HepG2 (cell line): ENCODE results near the gene BHLHA9. TPM values are rescaled to one million over a fixed set of nuclear protein-coding genes. Genes with fewer than 3 reads are reported as not detected.

Experiments used
- ATAC-seq: fragments of 200-7000 bp; cut with Tn5 transposase; 3 replicates; pipeline ENCODE4 v1.9.1; 2020; ENCODE audit warnings: mild to moderate bottlenecking, moderate library complexity
- BruUV-seq: library from RNA; stranded (reverse); fragments of 400-500 nt; replicated peaks from 2 replicates; lab custom pipeline; 2021; lab: Mats Ljungman, UMichigan
- CTCF ChIA-PET: fragments of 300-600 bp; formaldehyde crosslinking; extraction: SDS; loops from one replicate; lab custom pipeline; 2021; ENCODE audit warnings: low total read pairs, inconsistent platforms, low intra/inter-chr PET ratio; lab: Yijun Ruan, JAX
- POLR2A ChIA-PET: fragments of 350-600 bp; sonication (Branson Sonifier 250); formaldehyde crosslinking; loops from one replicate; lab custom pipeline; 2020; ENCODE audit warnings: antibody characterized with exemption, inconsistent platforms; lab: Yijun Ruan, JAX
- DNase-seq: peaks from one replicate; pipeline ENCODE4 v3.0.0-alpha.2; 2015; ENCODE audit warnings: low spot score
- FAIRE-seq: peaks from 3 replicates; lab custom pipeline; 2011; peaks lifted over from hg19 to GRCh38; lab: Jason Lieb, UNC
- H2AFZ ChIP-seq: one replicate; pipeline ENCODE4 v1.6.1; 2011; ENCODE audit warnings: low read length, inconsistent platforms
- H3K27ac ChIP-seq: fragments of 300-600 bp; 3 replicates; pipeline ENCODE4 v1.8.0; 2011; ENCODE audit warnings: mixed run types, mild to moderate bottlenecking, mixed read lengths, low read length, inconsistent platforms; ENCODE audit not compliant: insufficient read depth; ENCODE audit errors: extremely low read length
- H3K27me3 ChIP-seq, 2 experiments: fragments of 200-600 bp in 1 of 2; 2 replicates in 1 of 2; 3 replicates in 1 of 2; pipeline versions ENCODE4 v1.6.0 to v1.8.0; 2011; ENCODE audit warnings: low read length in 2 of 2, mild to moderate bottlenecking in 2 of 2, moderate library complexity in 2 of 2, inconsistent platforms in 1 of 2; ENCODE audit not compliant: insufficient read depth in 2 of 2, control insufficient read depth in 1 of 2
- H3K36me3 ChIP-seq, 2 experiments: fragments of 200-600 bp in 1 of 2; replicated peaks in 1 of 2; 2 replicates in 1 of 2; 3 replicates in 1 of 2; pipeline versions ENCODE4 v1.5.1 to v1.8.0; 2011; ENCODE audit warnings: low read length in 2 of 2, inconsistent platforms in 1 of 2; ENCODE audit not compliant: insufficient read depth in 2 of 2, control insufficient read depth in 1 of 2
- H3K4me1 ChIP-seq: 2 replicates; pipeline ENCODE4 v1.5.1; 2012; ENCODE audit warnings: low read length, inconsistent platforms; ENCODE audit not compliant: insufficient read depth
- H3K4me2 ChIP-seq: 2 replicates; pipeline ENCODE4 v1.6.0; 2011; ENCODE audit warnings: low read depth, low read length, inconsistent platforms
- H3K4me3 ChIP-seq, 3 experiments: fragments of 200-600 bp in 1 of 3; sonication (generic), shearing (Covaris generic) in 1 of 3; replicated peaks in 1 of 3; 2 replicates each; pipeline ENCODE4 v1.5.1; 2011 to 2016; ENCODE audit warnings: low read length in 3 of 3, inconsistent platforms in 2 of 3, low read depth in 2 of 3, mild to moderate bottlenecking in 2 of 3, control low read depth in 1 of 3, mixed read lengths in 1 of 3; ENCODE audit not compliant: insufficient read depth in 1 of 3
- H3K79me2 ChIP-seq: one replicate; pipeline ENCODE4 v1.6.1; 2011; ENCODE audit warnings: low read length, inconsistent platforms; ENCODE audit not compliant: insufficient read depth
- H3K9ac ChIP-seq: 2 replicates; pipeline ENCODE4 v1.6.0; 2011; ENCODE audit warnings: mild to moderate bottlenecking, low read depth, low read length, inconsistent platforms; ENCODE audit not compliant: insufficient read depth
- H3K9me3 ChIP-seq: 2 replicates; pipeline ENCODE4 v1.5.1; 2012; ENCODE audit warnings: mild to moderate bottlenecking, low read length
- H4K20me1 ChIP-seq: 2 replicates; pipeline ENCODE4 v1.6.0; 2011; ENCODE audit warnings: inconsistent platforms, mild to moderate bottlenecking, low read length, moderate library complexity; ENCODE audit not compliant: insufficient read depth
- NFE2 ChIP-seq: sonication (generic); formaldehyde crosslinking; IDR thresholded peaks from 2 replicates; pipeline ENCODE4 v1.4.0; 2020; ENCODE audit warnings: missing genetic modification reagents
- PATZ1 ChIP-seq: sonication (generic); formaldehyde crosslinking; IDR thresholded peaks from 2 replicates; pipeline ENCODE4 v1.4.0; 2020; ENCODE audit warnings: missing genetic modification reagents
- PLSCR1 ChIP-seq: sonication (generic); formaldehyde crosslinking; IDR thresholded peaks from 2 replicates; pipeline ENCODE4 v1.5.0; 2020; ENCODE audit warnings: missing genetic modification reagents, mild to moderate bottlenecking, borderline replicate concordance
- PRDM15 ChIP-seq: sonication (generic); formaldehyde crosslinking; IDR thresholded peaks from 2 replicates; pipeline ENCODE4 v1.4.0; 2020; ENCODE audit warnings: missing genetic modification reagents
- ZBTB1 ChIP-seq: sonication (generic); formaldehyde crosslinking; IDR thresholded peaks from 2 replicates; pipeline ENCODE4 v1.4.0; 2020; ENCODE audit warnings: missing genetic modification reagents, borderline replicate concordance
- ZNF142 ChIP-seq: sonication (generic); formaldehyde crosslinking; IDR thresholded peaks from 2 replicates; pipeline ENCODE4 v1.4.0; 2020; ENCODE audit warnings: missing genetic modification reagents
- ZNF589 ChIP-seq: sonication (generic); formaldehyde crosslinking; conservative IDR thresholded peaks from 2 replicates; pipeline ENCODE4 v1.8.0; 2022; ENCODE audit warnings: mild to moderate bottlenecking, moderate library complexity, missing genetic modification reagents
- ZNF800 ChIP-seq: sonication (generic); formaldehyde crosslinking; IDR thresholded peaks from 2 replicates; pipeline ENCODE4 v1.4.0; 2020; ENCODE audit warnings: missing genetic modification reagents
- WGBS: methylation state at CpG from one replicate; pipeline ENCODE4 v1.1.6; 2017; ENCODE audit warnings: low lambda C conversion rate; 5-methylcytosine and 5-hydroxymethylcytosine counted together
- in situ Hi-C: cut with HindIII; loops from 2 replicates; pipeline ENCODE4 v1.10.0; 2017; ENCODE audit warnings: low pct_unique_long_range_greater_than_20kb; ENCODE audit not compliant: extremely low pct_ligation_motif_present
- intact Hi-C: fragments of 100-400 bp; cut with micrococcal nuclease; formaldehyde crosslinking; loops from one replicate; pipeline ENCODE4 v1.10.0; 2022; ENCODE audit not compliant: unreplicated experiment
- polyA plus RNA-seq, 8 experiments: library from polyadenylated mRNA; depleted of rRNA in 3 of 8; stranded (reverse) in 7 of 8; unstranded in 1 of 8; fragments of >200 nt; fragmentation: Illumina TruSeq in 4 of 8; extraction: Trizol in 4 of 8; gene quantifications; 2 replicates each; pipeline versions ENCODE4 v1.2.1 to v1.2.3, GENCODE V29; 2011 to 2016; ENCODE audit warnings: low read depth in 4 of 8, missing spikeins in 1 of 8, mixed read lengths in 1 of 8; ENCODE audit not compliant: insufficient read depth in 1 of 8
- total RNA-seq, 5 experiments: library from RNA; depleted of rRNA; stranded (reverse); fragments of >200 nt; fragmentation: Illumina TruSeq; extraction: Trizol; gene quantifications; 2 replicates each; pipeline ENCODE4 v1.2.3, GENCODE V29; 2016; ENCODE audit warnings: low read depth in 1 of 5

The BHLHA9 gene
- total and polyA plus RNA-seq, 2 of the 13 experiments (the other 11 are each of a cell fraction or from before 2014, with no cell fraction given): not detected

- POLR2A ChIA-PET: no interaction called here
- FAIRE-seq (no peak), DNase-seq (no peak)
- no peak for TF ChIP-seq ZNF142 (CRISPR knock-in tag)
- TF ChIP-seq ZBTB1 (CRISPR knock-in tag): no peak
- no peak for TF ChIP-seq PLSCR1 (CRISPR knock-in tag)
- no peak for TF ChIP-seq PATZ1
- TF ChIP-seq ZNF589 (CRISPR knock-in tag): no peak
- TF ChIP-seq NFE2 (CRISPR knock-in tag): no peak
- no peak; the same call in 1 of the 2 replicates for TF ChIP-seq ZNF800 (CRISPR knock-in tag)
- TF ChIP-seq PRDM15 (CRISPR knock-in tag): no peak
These were observed 2.7 kb upstream of the BHLHA9 start for GRCh38 chr17:1267471-1267943.

More at GRCh38 chr17:1267471-1267943, 2.7 kb upstream of the BHLHA9 start:
- Histone ChIP-seq H3K4me1 (peaks cover 21% of the 10 kb centered on the region), H3K36me3 (no peaks in the 10 kb centered on the region), H3K4me3 (peak overlapping the region; percentile 77 to 79 (median 79); a peak in 5 of 6 replicates), H3K9ac (peak overlapping the region; percentile 69), H3K9me3 (no peaks in the 10 kb centered on the region), H3K27ac (no peak overlapping the region), H2AFZ (no peak overlapping the region), H4K20me1 (no peaks in the 10 kb centered on the region), H3K79me2 (no peaks in the 10 kb centered on the region), H3K4me2 (peak overlapping the region; percentile 82), H3K27me3 (peaks cover 5 to 28% of the 10 kb centered on the region in 2 experiments)
- in situ Hi-C loops (no loop called here), intact Hi-C loops (no loop called here)
- no TSS peak for BruUV-seq
- ATAC-seq: no peak
- CTCF ChIA-PET: no interaction called here
- 35% methylated on average over 17 of the region's 17 CpGs for WGBS
